GM18870 (cell line): ENCODE measurements around the gene PIGM.

Experiments
- ATAC-seq: cut with Tn5 transposase; IDR thresholded peaks from one replicate; pipeline ENCODE4 v1.9.1; 2021; ENCODE audit warnings: moderate library complexity; ENCODE audit not compliant: unreplicated experiment

PIGM gene

DNA sequence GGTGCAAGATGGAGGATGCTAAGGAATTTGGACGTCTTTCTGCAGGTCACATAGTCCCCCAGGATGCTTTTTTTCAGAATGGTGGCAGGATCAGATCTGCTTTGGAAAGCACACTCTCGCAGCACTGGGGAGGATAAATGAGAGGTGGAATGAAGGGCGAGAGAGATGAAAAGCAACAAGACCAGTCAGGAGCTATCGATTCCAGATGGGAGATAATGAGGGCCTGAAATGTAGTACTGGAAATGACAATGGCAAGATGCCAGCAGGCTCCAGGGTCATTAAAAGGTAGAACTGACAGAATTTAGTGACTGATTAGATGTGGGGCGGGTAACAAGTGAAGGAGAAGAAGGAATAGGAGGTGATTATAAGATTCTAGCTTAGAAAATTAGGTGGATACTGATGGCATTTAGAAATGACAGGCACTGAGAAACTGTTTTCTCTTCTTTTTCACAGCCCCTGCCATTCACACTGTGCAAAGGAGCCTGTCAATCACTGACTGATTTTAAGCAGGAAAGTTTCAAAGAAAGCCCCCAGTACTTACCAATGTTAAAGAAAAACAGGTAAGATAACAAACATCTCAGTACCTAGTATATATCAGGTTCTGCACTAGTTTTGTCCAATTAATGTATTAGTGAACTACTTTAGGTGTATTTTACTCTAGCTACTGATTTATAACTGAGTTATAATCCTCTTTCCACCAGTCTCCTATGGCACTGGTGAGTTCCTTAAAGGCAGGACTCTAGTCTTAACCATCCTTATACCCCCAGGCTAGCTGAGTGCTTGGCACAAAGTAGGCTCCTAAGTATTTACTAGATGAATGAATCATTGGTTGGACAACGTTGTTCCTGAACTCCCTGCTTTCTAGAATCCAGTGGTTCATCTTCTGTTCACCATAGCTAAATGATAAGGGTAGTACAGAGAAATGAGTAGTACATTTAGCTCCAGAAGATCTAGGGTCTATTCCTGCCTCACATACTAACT, 9.2 kb downstream of the PIGM start:
- ATAC-seq: no peak

DNA sequence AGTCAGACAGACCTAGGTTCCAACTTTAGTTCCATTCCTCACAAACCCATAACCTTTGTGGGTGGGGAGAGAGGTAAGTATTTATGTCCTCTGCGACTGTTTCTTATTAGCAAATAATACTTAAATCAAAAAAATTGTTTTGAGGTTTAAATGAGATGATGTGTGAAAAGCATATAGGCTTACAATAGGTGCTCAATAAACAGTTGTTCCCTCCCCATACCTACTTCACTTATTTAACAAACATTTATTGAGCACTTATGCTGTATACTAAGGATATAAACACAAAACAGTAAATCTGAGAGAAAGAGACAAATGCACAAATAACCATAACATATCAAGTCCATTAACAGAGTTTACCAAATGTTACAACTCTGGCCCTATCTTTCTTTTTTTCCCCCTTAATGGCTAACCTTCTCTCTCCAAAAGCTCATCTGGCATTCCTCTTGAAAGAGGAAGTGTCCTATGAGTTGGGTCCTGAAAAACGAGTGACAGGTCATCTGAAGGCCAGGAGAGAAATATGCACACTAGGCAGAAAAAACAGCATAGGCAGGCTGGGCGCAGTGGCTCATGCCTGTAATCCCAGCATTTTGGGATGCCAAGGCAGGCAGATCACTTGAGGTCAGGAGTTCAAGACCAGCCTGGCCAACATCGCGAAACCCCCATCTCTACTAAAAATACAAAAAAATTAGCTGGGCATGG, 10.3 kb downstream of the PIGM start:
- ATAC-seq: no peak

DNA sequence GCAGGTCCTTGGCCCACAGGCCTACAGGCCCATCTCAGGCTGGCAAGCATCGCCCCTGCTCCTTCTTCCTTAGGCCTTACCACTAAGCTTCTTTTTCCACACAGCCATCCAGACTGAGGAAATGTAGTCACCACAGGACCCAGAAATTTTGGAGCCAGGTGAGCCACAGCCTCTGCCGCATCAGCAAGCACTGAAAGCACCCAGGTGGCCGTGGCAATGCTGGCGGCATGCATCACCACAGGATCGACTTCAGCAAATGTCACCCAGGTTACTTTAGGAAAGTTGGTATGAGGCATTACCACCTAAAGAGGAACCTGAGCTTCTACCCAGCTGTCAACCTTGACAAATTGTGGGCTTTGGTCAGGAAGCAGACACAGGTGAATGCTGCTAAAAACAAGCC, 11.6 kb downstream of the PIGM start:
- no peak for ATAC-seq

GRCh38 chr1:160018900-160019299, 12.9 kb downstream of the PIGM start:
- no peak for ATAC-seq

DNA sequence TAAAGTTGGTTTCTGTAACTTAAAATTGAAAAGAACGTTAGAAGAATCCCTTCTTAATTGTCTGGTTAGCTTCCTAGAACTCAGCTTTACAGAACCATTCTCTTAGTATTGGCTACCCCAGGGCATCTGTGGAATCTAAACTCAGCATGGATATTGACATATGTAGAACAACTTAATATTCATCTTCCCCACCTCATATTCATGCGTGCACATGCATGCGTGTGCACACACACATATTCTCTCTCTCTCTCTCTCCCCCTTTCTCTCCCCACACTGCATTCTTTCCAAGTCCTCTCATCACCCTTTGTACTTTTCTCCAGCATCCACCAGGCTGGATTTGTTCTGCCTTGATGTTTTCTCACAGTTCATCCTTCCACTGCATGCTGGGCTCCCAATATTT, 13.4 kb downstream of the PIGM start:
- no peak for ATAC-seq

DNA sequence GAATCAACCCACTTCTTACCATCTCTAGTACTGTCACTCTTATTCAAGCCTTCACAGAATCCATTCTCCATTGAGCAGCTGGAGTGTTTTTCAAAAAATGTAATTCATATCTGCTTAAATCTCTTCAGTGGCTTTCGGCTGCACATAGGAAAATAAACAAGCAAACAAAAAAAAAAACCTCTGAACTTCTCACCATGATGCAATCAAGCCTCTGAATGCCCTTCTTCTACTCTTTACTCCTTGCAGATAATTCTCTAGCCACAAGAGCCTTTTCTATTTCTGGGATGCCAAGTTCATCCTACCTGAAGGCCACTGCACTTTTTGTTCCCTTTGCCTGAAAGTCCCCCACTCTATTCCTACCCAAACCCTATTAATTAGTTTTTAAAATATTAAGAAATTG, 14.2 kb downstream of the PIGM start:
- no peak for ATAC-seq

DNA sequence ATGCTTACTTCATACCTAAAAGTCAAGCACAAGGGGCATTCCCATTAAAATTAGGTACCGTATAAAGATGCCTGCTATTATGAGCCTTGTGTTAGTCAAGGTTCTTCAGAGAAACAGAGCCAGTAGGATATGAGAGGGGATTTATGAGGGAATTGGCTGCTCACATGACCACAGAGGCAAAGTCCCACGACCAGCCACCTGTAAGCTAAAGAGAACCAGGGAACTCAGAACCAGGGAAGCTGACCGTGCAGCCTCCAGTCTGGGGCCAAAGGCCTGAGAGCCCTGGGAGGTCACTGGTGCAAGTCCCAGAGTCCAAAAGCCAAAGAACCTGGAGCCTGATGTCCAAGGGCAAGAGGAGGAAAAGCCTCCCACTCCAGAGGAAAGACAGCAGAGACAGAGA, 20.0 kb downstream of the PIGM start:
- no peak for ATAC-seq

DNA sequence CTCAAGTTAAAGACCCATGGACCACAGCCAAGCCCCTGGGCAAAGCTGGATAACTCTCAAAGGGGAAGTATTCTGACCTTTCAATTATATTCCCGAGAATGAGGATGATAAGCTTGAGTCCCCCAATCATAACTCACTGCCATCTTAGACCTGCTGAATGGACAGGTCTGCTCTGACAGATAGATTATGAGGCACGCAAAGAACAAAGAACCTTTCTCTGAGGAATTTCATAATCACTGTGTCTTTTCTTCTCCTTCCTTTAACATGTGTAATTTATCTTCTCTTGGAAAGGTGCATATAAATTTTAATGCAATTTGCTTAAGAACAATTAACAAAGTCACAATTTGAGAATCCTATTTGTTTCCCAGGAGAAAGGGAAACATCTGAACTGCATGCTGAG, 22.0 kb downstream of the PIGM start:
- ATAC-seq: no peak

DNA sequence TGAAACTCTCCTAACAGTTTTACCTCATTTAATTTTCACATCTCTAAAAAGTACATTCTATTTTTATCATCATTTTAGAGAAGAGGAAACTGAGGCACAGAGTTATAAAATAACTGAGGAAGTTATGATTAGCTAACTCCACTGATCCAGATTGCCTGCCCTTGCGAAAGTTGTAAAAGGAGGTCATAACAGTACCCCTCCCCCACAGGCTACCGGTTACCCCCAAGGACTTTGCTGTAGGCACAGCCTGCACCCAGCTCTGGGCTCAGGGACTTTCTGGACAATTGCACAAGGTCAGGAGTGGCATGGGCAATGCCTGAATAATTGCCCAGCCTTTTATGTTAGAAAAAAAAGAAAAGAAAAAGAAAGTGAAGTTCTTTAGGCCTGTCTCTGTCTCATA, 22.7 kb downstream of the PIGM start:
- no peak for ATAC-seq

DNA sequence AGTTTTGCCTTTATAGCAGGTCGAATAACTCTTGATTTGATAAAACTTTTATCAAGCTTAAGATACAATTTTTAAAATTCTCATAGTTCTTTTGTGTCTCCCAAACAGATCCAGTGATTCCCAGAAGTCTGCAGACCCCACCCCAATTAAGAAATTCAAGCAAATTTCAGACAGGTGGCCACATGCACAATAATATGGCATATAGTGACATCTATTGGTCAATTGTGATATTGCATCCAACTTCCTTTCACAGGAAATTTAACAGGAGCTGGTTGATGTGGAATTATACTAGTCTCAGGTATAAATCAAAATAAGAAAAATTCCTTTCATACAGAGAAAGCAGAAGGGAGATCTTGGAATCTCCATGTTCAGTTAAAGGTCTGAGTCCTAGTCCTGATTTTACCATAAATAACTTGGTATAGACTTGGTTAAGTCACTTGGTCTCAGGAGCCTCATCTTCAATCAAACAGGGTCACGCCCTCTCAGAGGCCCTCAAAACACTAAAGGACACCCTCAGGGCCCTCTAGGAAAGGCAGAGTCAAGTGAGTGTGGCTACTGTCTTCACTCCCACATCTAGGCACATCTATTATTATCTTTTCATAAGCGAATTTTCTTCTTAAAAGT, 24.1 kb downstream of the PIGM start:
- no peak for ATAC-seq

DNA sequence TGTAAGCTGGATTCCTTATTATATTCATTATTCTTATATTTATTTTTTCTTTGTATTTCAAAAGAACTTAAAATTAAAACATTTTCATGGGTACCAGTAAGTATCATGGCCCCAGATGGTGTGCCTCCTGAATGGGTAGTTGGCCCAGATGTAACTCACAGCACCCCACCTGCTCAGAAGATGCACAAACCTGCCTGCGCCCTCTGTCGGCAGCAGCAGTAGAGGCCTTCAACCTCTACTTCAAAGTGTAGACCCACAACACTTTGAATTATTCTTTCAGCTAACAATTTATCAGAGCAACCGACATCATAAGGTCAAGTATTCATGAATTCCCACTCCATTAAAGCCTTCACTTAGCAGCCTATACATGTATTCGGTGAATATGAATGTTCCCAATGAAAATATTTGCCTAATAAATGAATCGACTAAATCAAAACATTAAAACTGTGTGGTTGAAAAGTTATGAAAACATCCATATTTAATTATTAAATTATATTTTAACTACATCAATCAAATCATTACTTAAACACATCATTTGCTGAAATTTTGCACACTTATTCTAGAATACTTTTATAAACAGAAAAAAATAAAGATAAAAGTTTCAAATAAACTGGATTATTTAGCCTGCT, 25.4 kb downstream of the PIGM start:
- ATAC-seq: peak; percentile 67

- no peak for ATAC-seq
Measured at GRCh38 chr1:160005070-160005469, 26.7 kb downstream of the PIGM start.

DNA sequence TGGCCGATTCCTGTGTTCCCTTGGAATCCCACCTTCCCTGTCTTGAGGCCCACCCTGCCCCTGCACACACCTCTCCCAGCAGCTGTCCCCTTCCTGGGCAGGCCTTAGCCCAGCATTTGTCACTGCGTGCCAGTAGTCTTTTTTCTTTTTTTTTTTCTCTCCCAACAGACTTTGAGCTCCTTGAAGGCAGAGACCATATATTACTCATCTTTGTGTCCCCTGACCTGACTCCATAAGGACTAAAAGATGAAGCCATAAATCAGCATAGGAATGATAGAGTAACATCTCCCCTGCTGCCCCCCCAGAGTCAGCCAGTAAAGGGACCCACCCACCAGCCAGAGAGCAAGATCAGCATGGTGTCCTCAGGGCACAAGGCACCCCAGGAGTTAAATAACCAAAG, 27.4 kb downstream of the PIGM start:
- ATAC-seq: no peak

DNA sequence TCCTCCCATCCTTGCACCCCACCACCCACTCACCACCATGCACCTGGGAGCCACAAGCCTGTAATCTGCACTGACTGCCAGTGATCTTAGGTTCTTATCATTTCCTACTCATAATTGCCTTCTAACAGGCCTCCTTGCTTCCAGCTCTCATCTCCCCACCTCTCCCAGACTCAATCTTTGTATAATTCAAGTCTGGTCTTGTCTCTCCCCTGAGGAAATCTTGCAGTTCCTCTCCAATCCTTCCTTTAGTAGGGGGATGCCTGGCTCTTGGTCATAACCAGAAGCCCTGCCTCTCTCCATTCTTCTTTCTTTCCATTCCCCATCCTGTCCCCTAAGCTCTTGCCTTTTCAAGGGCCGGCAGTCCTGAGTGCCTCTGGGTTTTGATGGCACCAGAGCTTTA, 27.8 kb downstream of the PIGM start:
- no peak for ATAC-seq

DNA sequence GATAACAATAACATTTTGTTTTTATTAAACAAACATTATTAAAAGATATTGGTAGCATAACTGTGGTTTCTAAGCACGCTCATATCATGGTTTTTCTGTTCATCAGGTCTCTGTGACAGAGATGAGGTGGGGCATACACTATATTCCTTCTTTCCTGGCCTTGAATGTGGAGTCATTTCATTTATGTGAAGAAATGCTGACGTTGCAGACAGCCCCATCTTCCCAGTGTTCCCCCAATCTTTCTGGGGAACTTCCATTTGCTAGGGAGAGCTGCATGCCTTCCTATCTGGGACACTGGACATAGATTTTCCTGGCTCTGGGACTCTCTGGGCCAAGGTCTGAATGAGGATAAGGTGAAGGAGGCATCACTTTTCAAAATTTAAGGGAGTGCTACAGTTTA, 30.4 kb downstream of the PIGM start:
- no peak for ATAC-seq

DNA sequence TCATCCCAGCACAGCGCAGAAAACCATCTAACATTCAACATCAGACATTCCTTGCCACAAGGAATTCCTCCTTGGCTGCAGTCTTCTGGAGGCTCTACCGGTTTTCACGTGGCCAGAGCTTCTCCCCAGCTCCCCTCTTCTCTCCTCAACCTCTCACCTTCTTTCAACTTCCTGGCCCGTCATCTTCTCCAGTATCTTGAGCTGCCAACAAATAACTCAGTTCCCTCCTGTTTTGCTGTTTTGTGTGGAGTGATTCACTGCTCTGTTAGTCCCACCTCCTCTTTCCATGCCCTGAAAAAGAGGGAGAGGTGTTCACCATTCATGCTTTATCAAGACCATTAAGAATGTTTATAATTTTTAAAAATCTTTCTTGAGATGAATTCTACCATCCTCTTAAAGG, 32.6 kb downstream of the PIGM start:
- ATAC-seq: no peak

- no peak for ATAC-seq
Measured at GRCh38 chr1:159996653-159997052, 35.1 kb downstream of the PIGM start.

GRCh38 chr1:159994896-159995295, 36.9 kb downstream of the PIGM start:
- ATAC-seq: no peak

- ATAC-seq: no peak
Measured at GRCh38 chr1:159993911-159994310, 37.9 kb downstream of the PIGM start.

DNA sequence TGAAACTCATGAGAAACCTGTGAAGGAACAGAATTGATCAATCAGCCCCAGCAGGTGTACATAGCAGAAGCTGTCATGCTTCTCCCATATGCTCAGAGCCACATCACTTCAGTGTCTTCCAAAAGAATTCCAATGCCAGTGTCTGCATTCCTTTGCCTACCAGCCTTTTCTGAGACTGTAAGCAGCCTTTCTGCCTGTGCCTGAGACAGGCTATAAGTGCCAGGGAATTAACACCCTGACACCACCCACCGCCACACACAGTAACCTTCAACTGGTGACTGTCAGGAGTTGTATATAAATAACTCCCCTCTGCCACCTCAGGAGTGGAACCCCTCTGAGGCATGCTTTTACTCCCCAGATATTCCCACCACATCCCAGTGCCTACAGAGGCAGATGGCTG, 39.6 kb downstream of the PIGM start:
- no peak for ATAC-seq

GRCh38 chr1:159991513-159991912, 40.3 kb downstream of the PIGM start:
- no peak for ATAC-seq
